ENCODE results near the gene ARHGAP40.
A peak's percentile ranks its signal among the peaks of the same experiment; 100 is the strongest.

Gene ARHGAP40

GRCh38 chr20:38651562-38651961 lies 50.0 kb downstream of the ARHGAP40 start:
- no peak for DNase-seq

GRCh38 chr20:38652995-38653394 lies 51.4 kb downstream of the ARHGAP40 start:
- DNase-seq = no peak

GRCh38 chr20:38657390-38657789 lies 55.8 kb downstream of the ARHGAP40 start:
- no peak for DNase-seq

GRCh38 chr20:38658879-38659596 lies 57.4 kb downstream of the ARHGAP40 start:
- peak in 3 of 4 experiments; percentile 24 to 32 (median 30) for DNase-seq

- DNase-seq = no peak
Measured at GRCh38 chr20:38659597-38659880, 57.9 kb downstream of the ARHGAP40 start.

- DNase-seq = no peak
Measured at GRCh38 chr20:38660429-38660828, 58.8 kb downstream of the ARHGAP40 start.

- no peak for DNase-seq
Measured at GRCh38 chr20:38663660-38664059, 62.1 kb downstream of the ARHGAP40 start.

GRCh38 chr20:38664284-38664683 lies 62.7 kb downstream of the ARHGAP40 start:
- DNase-seq = no peak

- no peak for DNase-seq
Measured at GRCh38 chr20:38665094-38665493, 63.5 kb downstream of the ARHGAP40 start.

- no peak for DNase-seq
Measured at GRCh38 chr20:38665506-38666285, 64.1 kb downstream of the ARHGAP40 start.

- no peak for DNase-seq
Measured at GRCh38 chr20:38667417-38667956, 65.9 kb downstream of the ARHGAP40 start.

- DNase-seq = no peak
Measured at GRCh38 chr20:38669688-38670087, 68.1 kb downstream of the ARHGAP40 start.

- DNase-seq = no peak
Measured at GRCh38 chr20:38670786-38671185, 69.2 kb downstream of the ARHGAP40 start.

GRCh38 chr20:38671186-38671585 lies 69.6 kb downstream of the ARHGAP40 start:
- no peak for DNase-seq

GRCh38 chr20:38671701-38672292 lies 70.2 kb downstream of the ARHGAP40 start:
- DNase-seq = no peak

- DNase-seq = no peak
Measured at GRCh38 chr20:38672504-38672903, 70.9 kb downstream of the ARHGAP40 start.

- no peak for DNase-seq
Measured at GRCh38 chr20:38673261-38673660, 71.7 kb downstream of the ARHGAP40 start.

GRCh38 chr20:38673725-38674091 lies 72.1 kb downstream of the ARHGAP40 start:
- no peak for DNase-seq

- DNase-seq = peak; percentile 28 to 65 (median 46)
Measured at GRCh38 chr20:38674092-38674764, 72.6 kb downstream of the ARHGAP40 start.

GRCh38 chr20:38674765-38675133 lies 73.1 kb downstream of the ARHGAP40 start:
- no peak for DNase-seq

GRCh38 chr20:38676576-38676975 lies 75.0 kb downstream of the ARHGAP40 start:
- DNase-seq = no peak

- DNase-seq = peak; percentile 45 to 64 (median 55)
Measured at GRCh38 chr20:38680500-38681306, 79.1 kb downstream of the ARHGAP40 start.

Data from suppressor macrophage (primary cell).